ENCODE data around the gene NAV2.

The NAV2 gene, protein sequence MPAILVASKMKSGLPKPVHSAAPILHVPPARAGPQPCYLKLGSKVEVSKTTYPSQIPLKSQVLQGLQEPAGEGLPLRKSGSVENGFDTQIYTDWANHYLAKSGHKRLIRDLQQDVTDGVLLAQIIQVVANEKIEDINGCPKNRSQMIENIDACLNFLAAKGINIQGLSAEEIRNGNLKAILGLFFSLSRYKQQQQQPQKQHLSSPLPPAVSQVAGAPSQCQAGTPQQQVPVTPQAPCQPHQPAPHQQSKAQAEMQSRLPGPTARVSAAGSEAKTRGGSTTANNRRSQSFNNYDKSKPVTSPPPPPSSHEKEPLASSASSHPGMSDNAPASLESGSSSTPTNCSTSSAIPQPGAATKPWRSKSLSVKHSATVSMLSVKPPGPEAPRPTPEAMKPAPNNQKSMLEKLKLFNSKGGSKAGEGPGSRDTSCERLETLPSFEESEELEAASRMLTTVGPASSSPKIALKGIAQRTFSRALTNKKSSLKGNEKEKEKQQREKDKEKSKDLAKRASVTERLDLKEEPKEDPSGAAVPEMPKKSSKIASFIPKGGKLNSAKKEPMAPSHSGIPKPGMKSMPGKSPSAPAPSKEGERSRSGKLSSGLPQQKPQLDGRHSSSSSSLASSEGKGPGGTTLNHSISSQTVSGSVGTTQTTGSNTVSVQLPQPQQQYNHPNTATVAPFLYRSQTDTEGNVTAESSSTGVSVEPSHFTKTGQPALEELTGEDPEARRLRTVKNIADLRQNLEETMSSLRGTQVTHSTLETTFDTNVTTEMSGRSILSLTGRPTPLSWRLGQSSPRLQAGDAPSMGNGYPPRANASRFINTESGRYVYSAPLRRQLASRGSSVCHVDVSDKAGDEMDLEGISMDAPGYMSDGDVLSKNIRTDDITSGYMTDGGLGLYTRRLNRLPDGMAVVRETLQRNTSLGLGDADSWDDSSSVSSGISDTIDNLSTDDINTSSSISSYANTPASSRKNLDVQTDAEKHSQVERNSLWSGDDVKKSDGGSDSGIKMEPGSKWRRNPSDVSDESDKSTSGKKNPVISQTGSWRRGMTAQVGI (N-terminal part only)

DNA sequence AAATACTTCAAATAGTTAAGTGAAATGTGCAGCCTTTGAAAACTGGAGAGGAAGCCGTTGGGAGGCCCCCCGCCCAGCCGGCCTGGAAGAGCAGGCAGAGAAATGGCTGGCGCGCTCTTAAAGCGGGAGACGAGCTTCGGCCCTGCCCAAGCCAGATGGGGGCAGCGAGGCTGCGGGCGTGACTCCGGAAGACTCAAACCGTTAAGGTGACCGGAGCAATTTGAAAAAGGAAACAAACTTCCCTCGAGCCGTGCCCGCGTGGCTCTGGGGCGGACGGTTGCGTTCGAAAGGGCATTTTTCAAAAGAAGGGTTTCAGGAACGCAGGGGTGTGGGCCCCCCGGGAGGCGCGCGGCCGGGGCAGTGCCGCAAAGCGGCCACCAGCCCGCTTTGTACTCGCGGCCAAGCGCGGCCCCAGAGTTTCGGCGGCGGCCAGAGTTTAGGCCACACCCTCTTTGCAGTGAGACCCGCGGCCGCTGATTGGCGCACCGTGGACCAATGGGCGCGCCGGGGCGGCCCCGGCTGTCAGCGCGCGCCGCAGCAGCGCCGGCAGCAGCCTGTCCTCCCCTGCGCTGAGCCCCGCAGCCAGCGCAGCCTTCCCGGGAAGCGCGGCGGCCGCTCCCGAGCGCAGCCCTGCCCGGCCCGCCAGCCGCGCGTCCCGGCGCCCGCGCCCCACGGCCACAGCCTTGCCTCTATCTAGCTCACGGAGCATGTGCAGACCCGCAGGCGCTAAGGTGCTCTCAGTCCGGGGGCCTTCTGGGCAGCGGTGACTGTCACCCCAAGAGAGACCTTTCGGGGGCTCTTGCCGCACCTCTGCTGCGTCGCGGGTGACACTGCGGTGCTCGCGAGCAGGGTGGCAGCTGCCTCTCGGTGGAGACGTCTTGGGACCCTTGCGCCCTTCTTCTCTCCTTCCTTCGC is at the start of gene NAV2:
TSS of gene NAV2 (plus strand) at position 557 of the 915 bp plus-strand sequence. CDS start 859 bp downstream, outside the sequence.
- DNase-seq, result peak; percentile 30

DNA sequence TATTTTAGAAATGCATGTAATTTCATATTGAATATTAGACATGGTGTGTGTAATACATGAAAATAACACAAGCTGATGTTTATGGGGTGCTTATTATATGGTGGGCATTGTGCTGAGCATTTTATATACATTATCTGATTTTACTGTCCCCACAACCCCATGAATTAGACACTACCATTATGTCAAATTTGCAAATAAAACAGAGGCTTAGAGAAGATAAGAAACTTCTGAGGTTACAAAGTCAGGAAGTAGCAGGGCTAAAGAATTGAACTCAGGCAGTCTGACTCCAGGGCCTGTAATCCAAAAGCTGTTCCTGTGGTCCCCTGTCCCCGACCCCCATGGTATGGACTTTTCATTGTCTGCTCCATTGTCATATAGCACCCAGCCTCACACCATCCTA is 49.4 kb upstream of the NAV2 start:
- DNase-seq, result no peak

DNA sequence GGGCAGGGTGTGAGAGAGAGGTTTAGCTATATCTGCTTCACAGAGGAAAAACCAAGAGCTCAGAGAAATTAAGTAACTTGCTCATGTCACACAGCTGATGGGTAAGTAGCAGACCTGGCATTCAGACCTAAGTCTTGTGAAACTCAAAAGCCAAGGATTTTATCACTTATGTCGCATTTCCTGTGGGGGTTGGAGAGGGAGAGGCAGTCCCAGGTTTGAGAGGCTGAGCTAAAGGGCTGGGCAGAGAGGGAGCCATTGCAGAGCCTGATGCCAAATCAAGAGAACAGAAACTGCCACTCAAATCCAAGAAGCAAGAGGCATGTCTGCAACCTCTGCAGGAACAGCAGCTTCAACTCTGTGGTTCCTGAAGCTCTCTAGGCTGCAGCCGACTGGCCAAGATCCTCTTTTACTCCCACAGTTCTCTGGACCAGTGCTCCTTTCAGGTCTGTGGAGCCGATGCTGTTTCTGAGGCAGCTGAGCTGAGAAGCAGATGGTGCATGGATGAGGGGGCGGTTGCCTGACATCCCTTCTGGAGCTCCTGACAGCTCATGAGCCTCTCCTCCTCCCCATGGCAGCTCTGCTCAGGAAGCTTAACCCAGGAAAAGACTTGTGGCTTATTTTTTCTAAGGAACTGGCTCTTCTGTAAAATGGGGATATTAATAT is 47.6 kb upstream of the NAV2 start:
- peak; percentile 45 for DNase-seq

DNA sequence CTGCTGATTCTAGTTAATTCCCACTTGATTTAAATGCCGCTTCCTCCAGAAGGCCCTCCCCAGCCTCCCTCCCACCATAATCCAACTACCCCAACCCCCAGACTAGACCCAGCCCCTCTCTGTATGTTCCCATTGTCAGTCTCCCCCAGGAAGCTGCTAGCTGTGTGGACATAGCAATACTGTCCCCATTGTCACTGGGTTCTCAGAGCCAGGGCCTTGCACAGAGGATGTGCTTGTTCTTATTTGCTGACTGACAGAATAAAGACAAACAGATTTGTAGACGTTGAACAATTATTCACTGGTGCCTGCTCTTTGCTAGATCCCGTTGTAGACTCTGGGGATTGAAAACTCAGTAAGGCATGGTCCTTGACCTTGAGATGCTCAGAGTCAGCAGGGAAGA is 45.7 kb upstream of the NAV2 start:
- DNase-seq, result no peak

DNA sequence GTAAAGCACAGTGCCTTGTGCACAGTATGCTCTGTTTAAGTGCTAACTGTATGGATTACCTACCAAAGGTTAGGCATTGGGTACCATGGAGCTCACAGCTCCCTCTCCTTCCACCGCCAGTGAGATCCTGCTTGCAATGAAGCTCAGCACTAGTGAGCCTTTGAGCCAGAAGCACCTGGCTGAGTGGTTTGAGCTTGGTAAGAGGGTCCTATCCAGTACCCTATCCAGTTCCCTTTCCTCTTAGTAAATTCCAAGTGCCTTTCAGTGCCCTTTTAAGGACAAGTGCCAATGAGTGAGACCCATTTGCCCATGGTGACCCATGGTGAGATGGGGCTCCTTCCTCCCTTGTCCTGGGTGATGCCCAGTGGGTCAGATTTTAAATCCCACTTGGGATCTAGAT is 43.1 kb upstream of the NAV2 start:
- DNase-seq, result no peak

DNA sequence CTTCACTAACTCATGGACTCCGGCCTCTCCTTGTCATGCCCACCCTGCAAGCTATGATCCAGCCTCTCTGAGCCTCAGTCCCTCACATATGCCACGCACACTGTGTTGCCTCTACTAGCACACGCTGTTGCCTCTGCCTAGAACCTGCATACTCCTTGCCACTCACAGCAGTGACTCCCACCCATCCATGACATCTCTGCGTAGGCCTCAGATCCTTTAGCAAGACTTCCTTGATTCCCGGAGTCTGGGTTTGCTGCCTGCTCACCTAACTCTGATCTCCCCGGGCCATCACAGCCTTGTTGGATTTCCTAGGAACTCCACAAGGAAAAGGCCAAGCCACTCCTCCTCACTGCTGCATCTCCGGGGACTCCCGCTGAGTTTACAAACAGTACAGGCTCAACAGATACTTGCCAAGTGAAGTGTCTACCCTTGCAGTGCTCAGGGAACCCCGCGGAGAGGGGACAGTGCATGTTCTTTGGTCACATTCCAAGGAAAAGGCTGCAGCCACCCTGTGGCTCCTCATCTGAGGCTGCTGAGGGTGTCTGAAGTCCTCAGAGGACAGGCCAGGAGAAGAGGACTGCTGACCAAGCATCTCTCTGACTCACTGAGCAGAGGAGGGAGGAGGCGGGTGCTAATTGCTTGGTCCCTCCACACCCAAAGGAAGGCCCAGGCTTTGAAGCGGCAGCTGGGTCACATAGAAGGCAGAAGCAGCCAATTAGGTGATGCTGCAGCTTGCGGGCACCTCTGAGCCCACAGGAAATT is 42.4 kb upstream of the NAV2 start:
- DNase-seq, result no peak

DNA sequence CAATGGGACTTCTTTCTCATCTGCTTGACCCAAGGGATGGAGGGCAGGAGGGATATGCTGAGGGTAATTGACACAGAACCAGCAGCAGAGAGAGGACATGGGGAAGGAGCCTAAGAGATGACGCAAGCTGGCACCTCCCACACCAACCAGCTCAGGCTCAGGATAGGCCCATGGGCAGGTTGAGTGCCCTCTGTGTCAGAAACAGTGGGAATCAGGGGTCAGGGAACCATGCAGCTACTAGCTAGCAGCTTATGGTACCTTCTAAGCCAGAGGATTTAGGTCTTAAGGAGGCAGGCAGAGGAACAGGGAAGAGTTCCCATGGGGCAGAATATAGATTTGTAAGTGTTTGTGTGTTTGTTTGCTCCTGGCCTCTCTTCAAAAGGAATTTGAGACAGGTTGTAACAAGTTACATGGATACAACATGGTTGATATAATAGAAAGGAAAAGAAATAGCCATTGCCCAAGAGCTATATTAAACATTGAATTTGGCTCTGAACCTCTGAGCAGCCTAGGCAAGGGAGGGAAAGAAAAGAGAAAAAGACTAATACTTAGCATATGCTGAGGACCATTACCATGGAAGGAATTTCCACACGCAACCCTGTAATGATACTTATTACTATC is 39.9 kb upstream of the NAV2 start:
- DNase-seq, result no peak

DNA sequence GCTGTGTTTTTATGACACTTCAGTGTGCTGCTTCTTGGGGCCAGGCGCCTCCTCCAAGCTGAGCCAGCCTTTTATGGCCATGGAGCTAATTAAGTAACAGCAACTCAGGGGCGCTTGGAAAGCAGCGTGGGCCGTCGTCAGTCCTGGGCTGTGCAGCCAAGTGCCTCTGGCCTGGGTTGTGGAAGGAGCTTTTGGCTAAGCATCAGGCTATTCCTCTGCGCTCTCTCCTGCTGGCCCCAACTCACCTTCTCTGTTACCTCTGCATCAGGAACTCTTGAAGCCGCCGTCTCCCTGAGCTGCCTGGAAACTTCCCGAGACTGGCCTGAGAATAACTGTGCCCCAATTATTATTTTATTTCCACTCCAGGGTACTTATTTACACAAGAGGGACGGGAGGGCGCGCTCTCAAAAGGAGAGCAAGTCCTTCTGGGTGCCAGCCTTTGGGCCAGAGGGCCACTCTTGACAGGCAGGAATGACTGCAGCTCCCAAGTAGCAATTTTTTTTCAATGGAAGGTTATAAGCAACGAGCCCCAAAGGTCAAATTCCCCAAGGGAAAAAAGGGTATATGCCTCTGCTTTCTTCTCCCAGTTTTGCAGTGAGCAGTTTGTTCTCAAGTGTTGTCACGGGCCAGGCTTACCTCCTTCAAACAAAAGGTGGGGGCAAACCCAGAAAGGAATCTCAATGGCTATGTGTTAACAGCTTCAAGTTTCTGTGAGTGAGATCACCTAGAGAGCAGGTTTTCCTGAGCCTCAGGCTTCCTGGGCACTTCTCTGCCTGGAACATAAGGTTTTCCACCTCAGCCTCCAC is 38.5 kb upstream of the NAV2 start:
- no peak for DNase-seq

DNA sequence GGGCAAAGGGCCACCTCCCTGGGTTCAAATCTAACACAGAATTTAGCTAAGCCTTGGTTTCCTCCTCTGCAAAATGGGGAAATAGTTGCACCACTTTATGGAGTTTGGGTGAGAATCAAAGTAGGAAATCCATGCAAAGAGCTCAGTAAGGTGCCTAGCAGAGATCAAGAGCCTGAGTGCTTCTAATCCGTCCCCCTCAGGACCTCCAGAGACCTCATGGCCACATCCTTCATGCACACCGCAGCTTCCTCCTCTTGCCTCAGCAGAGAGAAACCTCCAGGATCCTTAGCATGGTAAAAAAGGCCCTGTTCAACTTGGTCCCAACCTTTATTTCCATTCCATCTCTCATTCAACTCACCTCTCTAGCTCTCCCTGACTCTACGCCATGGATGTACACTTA is 37.8 kb upstream of the NAV2 start:
- DNase-seq, result no peak

DNA sequence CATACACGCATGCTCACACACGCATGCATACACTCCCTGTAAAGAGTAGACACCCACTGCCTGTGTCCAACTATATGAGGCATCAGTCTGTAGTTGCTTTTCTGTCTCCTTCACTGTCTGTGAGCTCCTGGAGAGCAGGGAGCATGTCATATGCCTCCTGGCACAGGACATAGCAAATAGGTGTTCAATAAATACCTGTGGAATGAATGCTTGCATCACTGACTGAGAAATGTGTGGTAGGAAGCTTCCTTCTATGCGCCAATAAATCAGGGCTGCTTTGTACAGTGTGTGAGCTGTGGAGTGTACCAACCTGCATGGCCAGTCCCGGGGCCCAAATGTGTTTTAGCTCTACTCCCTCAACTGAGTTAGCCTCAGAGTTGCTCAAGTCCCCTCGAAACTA is 37.2 kb upstream of the NAV2 start:
- no peak for DNase-seq

DNA sequence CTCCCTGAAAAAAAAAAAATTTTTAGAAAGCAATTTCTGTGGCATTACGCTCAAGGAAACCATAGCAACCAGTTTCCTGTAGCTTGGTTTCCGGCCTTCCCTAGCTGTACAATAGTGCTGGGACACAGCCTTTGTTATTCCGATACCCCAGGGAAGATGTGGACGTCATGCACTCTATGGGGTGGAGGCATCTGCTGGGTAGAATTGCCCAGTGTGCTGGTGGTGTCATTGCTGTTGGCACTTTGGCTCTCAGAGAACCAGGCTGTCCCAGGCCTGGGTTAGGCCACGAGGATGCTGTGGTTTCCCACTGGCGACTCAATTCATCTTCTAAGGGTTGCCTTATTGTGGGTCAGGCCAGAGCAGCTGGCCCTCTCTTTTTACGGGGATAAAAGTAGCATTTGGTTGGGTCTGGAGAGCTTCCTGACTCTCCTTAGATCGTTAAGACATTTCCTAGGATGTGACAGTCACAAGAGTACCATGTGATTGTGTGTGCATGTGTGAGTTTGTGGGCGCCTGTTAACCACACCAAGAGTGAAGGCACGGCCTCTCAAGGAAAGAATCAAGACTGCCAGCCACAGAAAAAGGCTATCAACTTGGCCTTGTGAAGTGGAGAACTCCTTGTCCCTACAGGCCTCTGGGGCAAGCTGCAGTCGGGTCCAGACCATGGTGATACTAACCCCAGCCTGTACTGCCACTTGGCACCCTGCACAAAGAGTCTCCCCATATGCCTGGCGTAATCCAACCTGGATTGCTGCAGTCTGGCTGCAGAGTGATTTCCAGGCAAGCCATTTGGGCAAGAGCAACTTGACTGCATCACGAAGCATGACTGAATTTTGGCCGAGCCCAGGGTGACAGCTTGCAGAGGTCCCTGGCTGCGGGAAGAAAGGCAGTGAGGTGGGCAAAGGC is 35.9 kb upstream of the NAV2 start:
- DNase-seq, result no peak

DNA sequence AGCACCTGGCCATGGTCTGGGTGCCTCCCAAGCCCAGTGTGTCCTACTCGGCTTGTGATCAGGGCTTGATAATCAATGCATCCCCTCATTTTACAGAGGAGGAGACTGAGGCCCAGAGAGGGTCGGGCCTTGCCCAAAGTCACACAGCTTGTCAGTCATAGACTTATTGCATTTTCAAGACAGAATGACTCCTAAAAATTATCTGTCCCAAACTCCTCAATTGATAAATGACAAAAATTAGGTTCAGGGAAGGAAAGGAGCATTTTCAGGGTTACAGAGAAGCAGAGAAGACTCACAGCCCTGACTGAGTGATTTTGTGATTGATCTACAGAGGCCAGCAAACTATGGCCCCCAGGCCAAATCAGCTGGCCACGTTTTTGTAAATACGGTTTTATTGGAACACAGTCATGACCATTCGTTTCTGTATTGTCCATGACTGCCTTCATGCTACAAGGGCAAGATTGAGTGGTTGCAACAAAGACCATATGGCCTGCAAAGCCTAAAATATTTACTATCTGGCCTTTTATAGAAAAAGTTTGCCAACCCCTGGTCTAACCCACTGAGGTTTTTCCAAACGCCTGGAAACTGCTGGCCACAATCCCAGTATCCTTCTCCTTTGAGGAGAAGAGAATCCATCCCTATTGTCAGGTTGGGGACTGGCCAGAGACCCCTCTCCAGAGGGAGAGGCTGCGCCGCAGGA is 35.1 kb upstream of the NAV2 start:
- no peak for DNase-seq

DNA sequence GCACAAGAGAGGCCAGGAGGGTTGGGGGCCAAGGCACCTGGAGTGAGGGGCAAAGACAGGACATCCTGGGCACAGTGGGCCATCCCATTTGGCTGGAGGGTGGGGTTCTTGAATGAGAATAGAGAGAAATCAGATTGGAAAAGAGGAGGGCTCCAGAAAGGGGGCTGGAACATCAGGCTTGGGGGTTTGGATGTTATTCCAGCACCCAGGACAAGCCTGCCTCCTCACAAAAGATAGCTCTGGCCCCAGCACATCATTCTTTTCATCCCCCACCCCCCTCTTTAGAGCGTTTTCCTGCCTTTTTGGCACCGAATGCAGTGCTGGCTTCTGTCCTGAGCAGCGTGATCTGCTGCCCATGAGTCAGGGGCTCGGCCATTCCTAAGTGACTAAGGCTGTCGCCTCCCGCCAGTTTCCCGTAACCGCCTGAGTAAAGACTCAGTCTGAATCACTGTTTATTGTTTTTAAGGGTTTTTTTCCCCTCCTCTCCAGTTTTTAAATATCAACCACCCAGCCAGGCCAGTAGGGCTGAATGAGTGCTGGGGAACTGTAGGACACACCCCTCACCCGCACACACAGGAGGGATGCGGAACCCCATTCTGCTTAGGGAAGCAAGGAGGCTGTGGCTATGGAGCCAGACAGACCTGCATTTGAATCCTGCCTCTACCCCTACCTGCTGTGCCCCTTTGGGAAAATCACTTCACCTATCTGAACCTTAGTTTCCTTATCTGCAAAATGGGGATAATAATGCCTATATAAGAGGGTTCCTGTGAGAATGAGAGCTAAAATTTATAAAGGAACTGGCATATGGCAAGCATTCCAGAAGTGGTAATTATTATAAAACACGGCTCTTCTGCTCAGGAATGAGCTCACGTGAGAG is 32.4 kb upstream of the NAV2 start:
- no peak for DNase-seq

DNA sequence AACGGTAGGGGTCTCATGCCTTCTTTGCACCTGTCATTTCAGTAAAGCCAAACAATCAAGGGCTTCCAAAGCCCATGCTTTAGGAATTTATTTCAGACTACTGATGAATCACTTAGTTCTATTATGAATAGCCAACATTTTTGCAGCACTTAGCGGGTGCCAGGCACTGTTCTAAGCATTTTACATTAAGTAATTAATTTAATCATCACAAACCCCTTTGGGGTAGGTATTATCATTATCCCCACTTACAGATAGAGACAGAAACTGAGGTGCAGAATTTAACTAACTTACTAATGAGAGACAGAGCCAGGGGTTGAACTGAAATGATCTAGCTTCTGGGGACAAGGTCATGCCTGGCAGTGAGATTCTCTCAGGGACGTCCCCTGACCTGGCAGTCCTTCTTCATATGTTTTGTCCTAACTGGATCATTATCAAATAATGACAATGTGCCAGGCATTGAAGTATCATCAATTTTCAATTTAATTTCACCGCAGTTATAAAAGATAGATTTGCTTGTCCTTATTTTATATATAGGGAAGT is 31.7 kb upstream of the NAV2 start:
- no peak for DNase-seq

DNA sequence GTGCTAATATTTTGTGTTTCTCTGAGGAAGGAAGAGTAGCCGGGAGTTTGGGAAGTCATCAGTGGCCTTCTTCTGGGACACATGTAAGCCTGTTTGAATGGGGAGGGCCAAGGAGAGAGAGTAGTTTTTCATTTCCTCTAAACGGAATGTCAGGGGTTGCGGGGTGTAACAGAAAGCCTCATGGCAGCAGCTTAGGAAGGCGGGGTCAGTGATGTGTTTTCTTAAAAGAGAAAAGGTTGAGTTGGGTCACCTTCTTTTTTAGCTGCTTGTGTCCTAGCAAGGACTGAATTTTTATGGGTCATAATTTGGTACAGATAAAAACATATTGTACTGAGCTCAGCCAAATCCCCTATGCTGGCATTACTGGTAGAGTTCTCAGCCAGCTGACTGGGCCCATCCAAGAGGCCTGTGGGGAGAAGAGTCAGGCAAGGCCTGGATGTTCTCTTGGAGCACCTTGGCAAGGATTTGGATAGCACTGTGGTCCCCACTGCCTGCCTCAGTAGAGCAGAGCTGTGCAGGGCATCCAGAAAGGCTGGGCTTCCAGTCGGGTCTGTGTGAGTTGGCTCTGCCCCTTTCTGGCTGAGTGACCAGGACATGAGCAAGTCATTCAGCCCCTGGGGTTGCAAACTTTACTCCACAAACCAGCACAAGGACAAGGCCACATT is 29.4 kb upstream of the NAV2 start:
- no peak for DNase-seq

DNA sequence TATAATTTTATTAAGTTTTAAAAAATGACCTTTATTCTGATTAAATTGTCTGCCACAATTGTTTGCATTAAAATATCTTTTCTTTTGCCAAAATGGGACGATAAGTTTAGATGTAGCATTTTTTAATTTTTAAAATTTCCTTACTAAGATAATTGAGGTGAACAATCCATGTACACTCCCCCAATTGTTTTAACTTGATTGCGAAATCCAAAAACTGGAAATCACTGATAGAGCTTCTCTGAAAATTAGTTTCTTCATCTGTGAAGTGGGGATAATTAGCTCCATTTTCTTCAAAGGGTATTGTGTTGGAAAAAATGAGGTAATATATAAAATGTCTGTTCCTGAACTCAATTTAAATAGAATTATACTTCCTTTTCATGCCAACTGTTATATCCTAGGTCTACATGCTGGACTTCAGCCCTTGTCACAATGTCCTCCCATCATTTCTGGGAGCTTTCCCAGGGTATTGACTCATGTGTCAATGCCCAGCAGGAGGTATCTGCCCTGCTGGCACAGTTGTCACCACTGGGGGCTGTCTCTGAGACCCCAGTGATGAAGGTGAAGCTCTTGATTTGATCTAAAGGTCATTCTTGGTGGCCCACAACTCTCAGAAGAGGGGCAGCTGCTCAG is 28.7 kb upstream of the NAV2 start:
- no peak for DNase-seq

Data from NCI-H524 treated with DMSO at 0.1 percent for 48 hours (cell line).